OCI-LY7 (cell line): ENCODE measurements around the gene FRAS1. TPM values are rescaled to one million over a fixed set of nuclear protein-coding genes. Genes with fewer than 3 reads are reported as not detected.

ENCODE experiments used
- BruUV-seq: library from RNA; stranded (reverse); fragments of 400-500 nt; replicated peaks from 2 replicates; lab custom pipeline; 2021; lab: Mats Ljungman, UMichigan
- CTCF ChIA-PET: fragments of 300-600 bp; sonication (Branson Sonifier 250); formaldehyde crosslinking; loops from one replicate; lab custom pipeline; 2022; ENCODE audit warnings: antibody characterized with exemption; ENCODE audit not compliant: unreplicated experiment; lab: Charles Lee
- POLR2A ChIA-PET: fragments of 300-600 bp; sonication (Branson Sonifier 250); formaldehyde crosslinking; loops from one replicate; lab custom pipeline; 2022; ENCODE audit warnings: antibody characterized with exemption; lab: Charles Lee
- DNase-seq: peaks from one replicate; pipeline ENCODE4 v3.0.0-alpha.2; 2015; ENCODE audit warnings: low spot score
- H2AFZ ChIP-seq: fragments of 200-600 bp; sonication (generic), shearing (Covaris generic); 2 replicates; pipeline ENCODE4 v1.6.1; 2014; ENCODE audit warnings: mild to moderate bottlenecking, antibody characterized with exemption, low read length, moderate library complexity
- H3K27ac ChIP-seq: fragments of 200-600 bp; sonication (generic); 2 replicates; pipeline ENCODE4 v1.5.1; 2014; ENCODE audit warnings: mixed run types, low read depth, mild to moderate bottlenecking, moderate library complexity, low read length, inconsistent platforms; ENCODE audit not compliant: poor library complexity, severe bottlenecking
- H3K36me3 ChIP-seq: fragments of 200-600 bp; sonication (generic); 2 replicates; pipeline ENCODE4 v1.6.1; 2014; ENCODE audit warnings: mild to moderate bottlenecking, antibody characterized with exemption, low read length, moderate library complexity, mixed read lengths; ENCODE audit not compliant: insufficient read depth
- H3K4me1 ChIP-seq: fragments of 200-600 bp; sonication (generic); 2 replicates; pipeline ENCODE4 v1.5.1; 2014; ENCODE audit warnings: mild to moderate bottlenecking, low read length; ENCODE audit not compliant: insufficient read depth, poor library complexity, severe bottlenecking
- H3K4me2 ChIP-seq: fragments of 200-600 bp; sonication (generic); 2 replicates; pipeline ENCODE4 v1.6.1; 2014; ENCODE audit warnings: mild to moderate bottlenecking, low read length
- H3K4me3 ChIP-seq: fragments of 200-600 bp; sonication (generic); 2 replicates; pipeline ENCODE4 v1.5.1; 2014; ENCODE audit warnings: mild to moderate bottlenecking, low read depth, low read length; ENCODE audit not compliant: poor library complexity, severe bottlenecking
- H3K79me2 ChIP-seq: fragments of 200-600 bp; sonication (generic); 2 replicates; pipeline ENCODE4 v1.6.1; 2016; ENCODE audit warnings: low read depth, mild to moderate bottlenecking, low read length, moderate library complexity, mixed read lengths; ENCODE audit not compliant: insufficient read depth
- H3K9me2 ChIP-seq: fragments of 200-600 bp; sonication (generic); 2 replicates; pipeline ENCODE4 v1.6.1; 2016; ENCODE audit warnings: mild to moderate bottlenecking, low read length, mixed read lengths; ENCODE audit not compliant: insufficient read depth
- H3K9me3 ChIP-seq: fragments of 200-600 bp; sonication (generic); 2 replicates; pipeline ENCODE4 v1.6.1; 2014; ENCODE audit warnings: mild to moderate bottlenecking, mixed run types, low read length, mixed read lengths
- H4K20me1 ChIP-seq: fragments of 200-600 bp; sonication (generic); 2 replicates; pipeline ENCODE4 v1.6.1; 2014; ENCODE audit warnings: mild to moderate bottlenecking, antibody characterized with exemption, low read length, moderate library complexity, mixed read lengths; ENCODE audit not compliant: insufficient read depth
- EZH2phosphoT487 ChIP-seq: fragments of 200-600 bp; sonication (generic); IDR thresholded peaks from 2 replicates; pipeline ENCODE4 v1.6.1; 2018; ENCODE audit warnings: low read depth, borderline replicate concordance, mild to moderate bottlenecking, mixed run types, antibody characterized with exemption, low read length, moderate library complexity, mixed read lengths
- intact Hi-C: fragments of 100-400 bp; cut with micrococcal nuclease; formaldehyde crosslinking; loops from one replicate; pipeline ENCODE4 v1.10.0; 2022; ENCODE audit not compliant: unreplicated experiment
- total RNA-seq, 2 experiments: library from RNA; depleted of rRNA in 1 of 2; stranded (reverse); fragments of >200 nt in 1 of 2; shearing (Covaris generic) in 1 of 2; gene quantifications; 2 replicates each; pipeline ENCODE4 v1.2.3, GENCODE V29; 2014 to 2022
- TF ChIP-seq, protein P1 (sequence below): fragments of 200-600 bp; sonication (generic); conservative IDR thresholded peaks from 2 replicates; pipeline ENCODE4 v1.5.1; 2014; ENCODE audit warnings: mild to moderate bottlenecking, antibody characterized with exemption, low read length, moderate library complexity, mixed read lengths

Gene FRAS1
- total RNA-seq, 2 experiments from 2014 or later, result 0.19 to 0.30 TPM

DNA sequence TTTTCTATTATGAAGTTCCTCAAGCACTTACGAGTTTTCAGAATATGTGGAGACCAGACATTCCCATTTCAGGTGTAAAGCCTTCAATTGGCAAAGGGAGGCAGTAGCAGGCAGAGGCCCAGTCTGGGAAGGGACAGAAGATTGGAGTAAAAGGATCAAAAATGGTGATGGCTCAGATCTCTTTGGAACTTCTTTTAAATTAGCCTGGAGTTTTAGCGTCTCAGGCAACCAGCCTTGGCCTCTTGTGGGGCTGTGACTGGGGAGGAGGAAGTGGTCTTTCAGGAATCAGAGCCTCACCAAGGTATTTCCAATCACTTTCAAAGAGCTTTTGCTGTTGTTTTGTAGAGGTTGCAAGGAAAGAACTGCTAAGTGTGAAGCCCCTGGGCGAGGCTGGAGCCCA is 239.1 kb downstream of the FRAS1 start:
- no TSS peak for BruUV-seq
- no peaks in the 10 kb centered on the region for H3K9me2 ChIP-seq
- H3K79me2 ChIP-seq, result no peaks in the 10 kb centered on the region
- no peak overlapping the region for H3K4me3 ChIP-seq
- H3K36me3 ChIP-seq, result no peaks in the 10 kb centered on the region
- no peak overlapping the region for H2AFZ ChIP-seq
- no peaks in the 10 kb centered on the region for H4K20me1 ChIP-seq
- TF ChIP-seq, protein P1, sequence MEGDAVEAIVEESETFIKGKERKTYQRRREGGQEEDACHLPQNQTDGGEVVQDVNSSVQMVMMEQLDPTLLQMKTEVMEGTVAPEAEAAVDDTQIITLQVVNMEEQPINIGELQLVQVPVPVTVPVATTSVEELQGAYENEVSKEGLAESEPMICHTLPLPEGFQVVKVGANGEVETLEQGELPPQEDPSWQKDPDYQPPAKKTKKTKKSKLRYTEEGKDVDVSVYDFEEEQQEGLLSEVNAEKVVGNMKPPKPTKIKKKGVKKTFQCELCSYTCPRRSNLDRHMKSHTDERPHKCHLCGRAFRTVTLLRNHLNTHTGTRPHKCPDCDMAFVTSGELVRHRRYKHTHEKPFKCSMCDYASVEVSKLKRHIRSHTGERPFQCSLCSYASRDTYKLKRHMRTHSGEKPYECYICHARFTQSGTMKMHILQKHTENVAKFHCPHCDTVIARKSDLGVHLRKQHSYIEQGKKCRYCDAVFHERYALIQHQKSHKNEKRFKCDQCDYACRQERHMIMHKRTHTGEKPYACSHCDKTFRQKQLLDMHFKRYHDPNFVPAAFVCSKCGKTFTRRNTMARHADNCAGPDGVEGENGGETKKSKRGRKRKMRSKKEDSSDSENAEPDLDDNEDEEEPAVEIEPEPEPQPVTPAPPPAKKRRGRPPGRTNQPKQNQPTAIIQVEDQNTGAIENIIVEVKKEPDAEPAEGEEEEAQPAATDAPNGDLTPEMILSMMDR, result 0 out of 2 replicates have a peak, but pooled peaks have one; percentile 12
- no peak for TF ChIP-seq EZH2phosphoT487
- ChIA-PET CTCF (no interaction called here), POLR2A (interaction anchor here (1.0 kb wide), 1 partner anchor 156 kb away, joined by 4 read pairs; no protein-coding TSS in a partner anchor)
- no peak for DNase-seq
- intact Hi-C loops, result no loop called here
- no peak overlapping the region for H3K27ac ChIP-seq
- no peak overlapping the region for H3K4me2 ChIP-seq
- no peaks in the 10 kb centered on the region for H3K9me3 ChIP-seq
- H3K4me1 ChIP-seq, result peaks cover 10% of the 10 kb centered on the region

DNA sequence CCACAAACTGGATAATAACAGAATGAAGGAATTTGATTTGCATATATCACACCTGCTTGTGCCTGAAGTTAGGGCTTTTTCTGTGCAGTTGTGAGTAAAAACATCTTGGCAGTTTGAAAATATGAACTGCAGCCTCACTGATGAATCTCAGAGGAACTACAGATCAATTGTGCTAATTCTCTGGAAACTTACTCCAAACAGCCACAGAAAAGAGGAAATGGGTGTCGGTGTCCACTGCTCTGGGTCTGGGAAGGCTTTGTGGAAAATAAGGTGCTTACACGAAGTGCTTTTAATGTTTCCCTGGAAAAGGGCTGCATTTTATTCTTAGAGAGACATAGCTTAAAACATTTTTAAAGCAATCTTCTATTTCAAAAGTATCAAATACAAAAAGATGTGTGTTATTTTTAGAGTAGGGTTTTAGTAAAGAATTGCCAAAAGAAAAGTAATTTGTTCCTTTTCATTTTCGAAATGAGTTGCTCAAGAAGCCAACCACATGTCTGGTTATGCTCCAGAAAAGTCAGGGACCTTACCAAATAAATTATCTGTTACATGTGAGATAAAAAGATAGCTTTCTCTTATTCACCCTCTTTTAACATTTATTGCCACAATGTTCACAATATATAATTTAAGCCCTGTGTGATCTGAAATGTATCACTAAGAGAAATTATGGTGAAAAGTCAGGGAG is 240.1 kb downstream of the FRAS1 start:
- no TSS peak for BruUV-seq
- Histone ChIP-seq H3K4me2 (peak overlapping the region; percentile 36), H2AFZ (no peak overlapping the region), H3K9me2 (no peaks in the 10 kb centered on the region), H3K4me1 (peaks cover 10% of the 10 kb centered on the region), H3K79me2 (no peaks in the 10 kb centered on the region), H3K27ac (peak overlapping the region; percentile 36), H3K36me3 (no peaks in the 10 kb centered on the region), H3K9me3 (no peaks in the 10 kb centered on the region), H4K20me1 (no peaks in the 10 kb centered on the region), H3K4me3 (no peak overlapping the region)
- ChIA-PET POLR2A (interaction anchor here (1.0 to 1.4 kb wide), 2 partner anchors 9 to 157 kb away, joined by 3 to 4 read pairs; no protein-coding TSS in a partner anchor), CTCF (no interaction called here)
- DNase-seq, result peak; percentile 22
- TF ChIP-seq, protein P1, result no peak
- no peak for TF ChIP-seq EZH2phosphoT487
- intact Hi-C loops, result no loop called here

GRCh38 chr4:78298618-78299017 is 241.5 kb downstream of the FRAS1 start:
- Histone ChIP-seq H3K4me3 (no peak overlapping the region), H2AFZ (no peak overlapping the region), H3K9me2 (no peaks in the 10 kb centered on the region), H3K27ac (no peak overlapping the region), H3K4me2 (no peak overlapping the region), H3K9me3 (no peaks in the 10 kb centered on the region), H3K79me2 (no peaks in the 10 kb centered on the region), H3K4me1 (peaks cover 10% of the 10 kb centered on the region), H3K36me3 (no peaks in the 10 kb centered on the region), H4K20me1 (no peaks in the 10 kb centered on the region)
- POLR2A ChIA-PET, result interaction anchor here (0.7 kb wide), 1 partner anchor 46 kb away, joined by 3 read pairs; no protein-coding TSS in a partner anchor
- CTCF ChIA-PET, result no interaction called here
- BruUV-seq, result no TSS peak
- intact Hi-C loops, result no loop called here
- TF ChIP-seq, protein P1, result no peak
- TF ChIP-seq EZH2phosphoT487, result no peak
- DNase-seq, result no peak
